HL-60 (cell line): ENCODE measurements around the gene PIGN.

ENCODE experiments used
- DNase-seq, 2 experiments: peaks; one replicate each; pipeline ENCODE4 v3.0.0-alpha.2; 2010 to 2020; ENCODE audit warnings: low read depth in 1 of 2, low spot score in 1 of 2
- H3K27ac ChIP-seq: fragments of 250-450 bp; sonication (Bioruptor Pico); replicated peaks from 2 replicates; pipeline ENCODE4 v1.5.1; 2020; ENCODE audit warnings: mild to moderate bottlenecking, moderate library complexity
- H3K27me3 ChIP-seq: fragments of 250-450 bp; sonication (Bioruptor Pico); 2 replicates; pipeline ENCODE4 v1.5.1; 2021; ENCODE audit warnings: mild to moderate bottlenecking, moderate library complexity; ENCODE audit not compliant: insufficient read depth, poor library complexity, severe bottlenecking
- H3K4me3 ChIP-seq: replicated peaks from 2 replicates; pipeline ENCODE4 v1.5.1; 2011; ENCODE audit warnings: mild to moderate bottlenecking, control low read depth, low read length; ENCODE audit not compliant: insufficient read depth
- GABPA ChIP-seq: IDR thresholded peaks from 2 replicates; pipeline ENCODE4 v1.6.1; 2012; ENCODE audit warnings: low read depth
- POLR2AphosphoS5 ChIP-seq: IDR thresholded peaks from 2 replicates; pipeline ENCODE4 v1.6.1; 2012; ENCODE audit warnings: low read depth
- SPI1 ChIP-seq: IDR thresholded peaks from 2 replicates; pipeline ENCODE4 v1.6.1; 2012; ENCODE audit warnings: low read depth, mild to moderate bottlenecking, borderline replicate concordance
- TF ChIP-seq, protein P1 (sequence below): IDR thresholded peaks from 2 replicates; pipeline ENCODE4 v1.6.1; 2012; ENCODE audit warnings: low read depth; ENCODE audit not compliant: insufficient replicate concordance
- TF ChIP-seq, protein P2 (sequence below): IDR thresholded peaks from one replicate; pipeline ENCODE4 v1.5.1; 2011; ENCODE audit warnings: low read length, control low read depth, inconsistent platforms; ENCODE audit not compliant: insufficient read depth

Gene PIGN

DNA sequence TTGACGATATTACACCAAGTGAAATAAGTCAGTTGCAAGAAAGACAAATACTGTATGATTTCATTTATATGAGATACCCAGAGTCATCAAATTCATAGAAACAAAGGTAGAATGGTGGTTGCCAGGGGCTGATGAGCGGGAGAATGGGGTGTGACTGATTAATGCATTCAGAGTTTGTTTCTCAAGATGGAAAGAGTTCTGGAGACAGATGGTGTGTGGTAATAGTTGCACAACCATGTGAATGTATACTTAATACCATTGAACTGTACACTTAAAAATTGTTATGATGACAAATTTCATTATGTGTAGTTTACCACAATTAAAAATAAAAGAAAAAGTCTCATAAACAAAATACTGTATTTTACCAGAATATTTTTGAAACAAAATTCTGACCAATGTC lies 117.3 kb downstream of the PIGN start:
- DNase-seq = peak; percentile 51 to 63
- Histone ChIP-seq H3K4me3 (no peak overlapping the region), H3K27ac (no peak overlapping the region), H3K27me3 (no peaks in the 10 kb centered on the region)
- TF ChIP-seq GABPA = no peak
- no peak for TF ChIP-seq POLR2AphosphoS5
- TF ChIP-seq, protein P1, sequence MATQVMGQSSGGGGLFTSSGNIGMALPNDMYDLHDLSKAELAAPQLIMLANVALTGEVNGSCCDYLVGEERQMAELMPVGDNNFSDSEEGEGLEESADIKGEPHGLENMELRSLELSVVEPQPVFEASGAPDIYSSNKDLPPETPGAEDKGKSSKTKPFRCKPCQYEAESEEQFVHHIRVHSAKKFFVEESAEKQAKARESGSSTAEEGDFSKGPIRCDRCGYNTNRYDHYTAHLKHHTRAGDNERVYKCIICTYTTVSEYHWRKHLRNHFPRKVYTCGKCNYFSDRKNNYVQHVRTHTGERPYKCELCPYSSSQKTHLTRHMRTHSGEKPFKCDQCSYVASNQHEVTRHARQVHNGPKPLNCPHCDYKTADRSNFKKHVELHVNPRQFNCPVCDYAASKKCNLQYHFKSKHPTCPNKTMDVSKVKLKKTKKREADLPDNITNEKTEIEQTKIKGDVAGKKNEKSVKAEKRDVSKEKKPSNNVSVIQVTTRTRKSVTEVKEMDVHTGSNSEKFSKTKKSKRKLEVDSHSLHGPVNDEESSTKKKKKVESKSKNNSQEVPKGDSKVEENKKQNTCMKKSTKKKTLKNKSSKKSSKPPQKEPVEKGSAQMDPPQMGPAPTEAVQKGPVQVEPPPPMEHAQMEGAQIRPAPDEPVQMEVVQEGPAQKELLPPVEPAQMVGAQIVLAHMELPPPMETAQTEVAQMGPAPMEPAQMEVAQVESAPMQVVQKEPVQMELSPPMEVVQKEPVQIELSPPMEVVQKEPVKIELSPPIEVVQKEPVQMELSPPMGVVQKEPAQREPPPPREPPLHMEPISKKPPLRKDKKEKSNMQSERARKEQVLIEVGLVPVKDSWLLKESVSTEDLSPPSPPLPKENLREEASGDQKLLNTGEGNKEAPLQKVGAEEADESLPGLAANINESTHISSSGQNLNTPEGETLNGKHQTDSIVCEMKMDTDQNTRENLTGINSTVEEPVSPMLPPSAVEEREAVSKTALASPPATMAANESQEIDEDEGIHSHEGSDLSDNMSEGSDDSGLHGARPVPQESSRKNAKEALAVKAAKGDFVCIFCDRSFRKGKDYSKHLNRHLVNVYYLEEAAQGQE = no peak
- no peak for TF ChIP-seq SPI1
- TF ChIP-seq, protein P2, sequence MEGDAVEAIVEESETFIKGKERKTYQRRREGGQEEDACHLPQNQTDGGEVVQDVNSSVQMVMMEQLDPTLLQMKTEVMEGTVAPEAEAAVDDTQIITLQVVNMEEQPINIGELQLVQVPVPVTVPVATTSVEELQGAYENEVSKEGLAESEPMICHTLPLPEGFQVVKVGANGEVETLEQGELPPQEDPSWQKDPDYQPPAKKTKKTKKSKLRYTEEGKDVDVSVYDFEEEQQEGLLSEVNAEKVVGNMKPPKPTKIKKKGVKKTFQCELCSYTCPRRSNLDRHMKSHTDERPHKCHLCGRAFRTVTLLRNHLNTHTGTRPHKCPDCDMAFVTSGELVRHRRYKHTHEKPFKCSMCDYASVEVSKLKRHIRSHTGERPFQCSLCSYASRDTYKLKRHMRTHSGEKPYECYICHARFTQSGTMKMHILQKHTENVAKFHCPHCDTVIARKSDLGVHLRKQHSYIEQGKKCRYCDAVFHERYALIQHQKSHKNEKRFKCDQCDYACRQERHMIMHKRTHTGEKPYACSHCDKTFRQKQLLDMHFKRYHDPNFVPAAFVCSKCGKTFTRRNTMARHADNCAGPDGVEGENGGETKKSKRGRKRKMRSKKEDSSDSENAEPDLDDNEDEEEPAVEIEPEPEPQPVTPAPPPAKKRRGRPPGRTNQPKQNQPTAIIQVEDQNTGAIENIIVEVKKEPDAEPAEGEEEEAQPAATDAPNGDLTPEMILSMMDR = no peak

DNA sequence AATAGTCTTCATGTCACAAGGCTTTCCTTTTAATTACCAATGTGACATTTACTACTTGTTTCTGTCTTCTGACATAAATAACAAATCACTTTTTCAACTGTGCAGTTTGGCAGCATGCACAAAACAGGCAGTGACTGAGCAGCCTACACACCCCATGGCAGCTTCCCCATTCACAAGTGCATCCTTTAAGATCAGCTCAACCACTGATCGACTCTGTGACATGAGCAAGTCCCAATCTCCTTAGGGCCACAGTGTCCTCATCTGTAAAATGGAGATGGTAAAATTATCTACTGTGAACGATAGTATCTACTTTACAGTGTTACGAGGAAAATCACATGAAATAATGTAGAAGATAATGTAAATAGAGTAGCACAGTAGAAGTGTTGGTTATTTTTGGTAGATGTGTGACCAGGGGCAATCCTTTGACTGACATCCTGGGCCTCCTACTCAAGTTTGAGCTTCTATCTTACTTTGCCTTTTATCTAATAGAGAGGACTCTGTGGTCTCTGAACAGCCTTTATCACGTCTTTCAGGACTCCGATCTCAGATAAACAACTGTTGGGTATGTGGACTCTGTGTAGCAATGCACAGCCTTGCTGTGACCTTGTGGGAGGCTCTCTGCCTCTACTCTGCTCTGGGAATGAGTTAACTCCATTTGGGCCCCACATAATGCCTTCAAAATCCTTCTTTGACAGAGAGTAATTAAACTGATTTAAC lies 120.6 kb downstream of the PIGN start:
- H3K27ac ChIP-seq = no peak overlapping the region
- H3K4me3 ChIP-seq = no peak overlapping the region
- no peaks in the 10 kb centered on the region for H3K27me3 ChIP-seq
- no peak for DNase-seq
- TF ChIP-seq SPI1 (no peak), GABPA (no peak), POLR2AphosphoS5 (no peak)
- TF ChIP-seq, protein P2 = no peak
- TF ChIP-seq, protein P1 = no peak

DNA sequence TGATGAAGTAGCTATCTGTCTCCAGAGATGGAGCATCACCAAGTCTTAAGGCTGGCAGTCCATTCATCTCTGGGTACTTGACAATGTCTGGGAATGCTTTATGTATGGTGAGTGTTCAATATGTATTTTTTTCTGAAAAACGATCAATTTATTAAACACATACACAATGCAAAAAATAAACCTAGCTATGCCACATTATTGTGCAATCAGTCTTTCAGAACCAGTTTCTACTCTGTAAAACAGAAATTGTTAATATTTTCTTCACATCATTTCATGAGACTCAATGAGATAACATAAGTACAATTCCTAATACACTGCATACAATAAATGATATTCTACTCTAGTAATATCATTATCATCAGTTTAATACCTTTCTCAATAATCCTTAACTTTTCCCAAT lies 122.5 kb downstream of the PIGN start:
- no peak for TF ChIP-seq POLR2AphosphoS5
- no peak for TF ChIP-seq SPI1
- TF ChIP-seq, protein P2 = no peak
- TF ChIP-seq GABPA = no peak
- TF ChIP-seq, protein P1 = no peak
- DNase-seq = no peak
- Histone ChIP-seq H3K27ac (no peak overlapping the region), H3K27me3 (no peaks in the 10 kb centered on the region), H3K4me3 (no peak overlapping the region)
